SU-DHL-6 (cell line): ENCODE results near the gene APBB2.

Experiments used
- H2AFZ ChIP-seq: fragments of 200-600 bp; sonication (generic); 2 replicates; pipeline ENCODE4 v1.6.1; 2014; ENCODE audit warnings: low read depth, mild to moderate bottlenecking, moderate library complexity, mixed read lengths, antibody characterized with exemption, low read length; ENCODE audit not compliant: severe bottlenecking
- H3F3A ChIP-seq: fragments of 200-600 bp; shearing (Covaris generic); 2 replicates; pipeline ENCODE4 v1.6.0; 2016; ENCODE audit warnings: antibody characterized with exemption, mild to moderate bottlenecking; ENCODE audit not compliant: insufficient read depth
- H3K27ac ChIP-seq: fragments of 200-600 bp; sonication (generic); 2 replicates; pipeline ENCODE4 v1.5.1; 2016; ENCODE audit warnings: low read depth, mild to moderate bottlenecking, low read length, moderate library complexity, mixed read lengths
- H3K27me3 ChIP-seq: fragments of 200-600 bp; sonication (generic), shearing (Covaris generic); 2 replicates; pipeline ENCODE4 v1.6.0; 2014; ENCODE audit warnings: mild to moderate bottlenecking, low read length
- H3K36me3 ChIP-seq: fragments of 200-600 bp; sonication (generic); 2 replicates; pipeline ENCODE4 v1.6.1; 2014; ENCODE audit warnings: mild to moderate bottlenecking, low read length, mixed read lengths
- H3K4me2 ChIP-seq: fragments of 300-600, 200-600 bp; shearing (Covaris generic), sonication (generic); 2 replicates; pipeline ENCODE4 v1.6.0; 2014; ENCODE audit warnings: low read length, low read depth, mild to moderate bottlenecking; ENCODE audit not compliant: poor library complexity, severe bottlenecking
- H3K4me3 ChIP-seq: fragments of 200-600 bp; sonication (generic); 2 replicates; pipeline ENCODE4 v1.5.1; 2014; ENCODE audit warnings: antibody characterized with exemption, low read length, mild to moderate bottlenecking, mixed read lengths; ENCODE audit not compliant: insufficient read depth, poor library complexity, severe bottlenecking
- H3K79me2 ChIP-seq: fragments of 200-600 bp; sonication (generic); 2 replicates; pipeline ENCODE4 v1.6.1; 2014; ENCODE audit warnings: mild to moderate bottlenecking, low read length, moderate library complexity; ENCODE audit not compliant: insufficient read depth
- H3K9ac ChIP-seq: fragments of 200-600 bp; sonication (generic); 2 replicates; pipeline ENCODE4 v1.7.0; 2014; ENCODE audit warnings: mild to moderate bottlenecking, low read length
- H3K9me2 ChIP-seq: fragments of 200-600 bp; sonication (generic); replicated peaks from 2 replicates; pipeline ENCODE4 v1.6.1; 2014; ENCODE audit warnings: low read length; ENCODE audit not compliant: insufficient read depth
- H3K9me3 ChIP-seq: fragments of 200-600 bp; sonication (generic); 2 replicates; pipeline ENCODE4 v1.6.1; 2014; ENCODE audit warnings: low read length, mixed read lengths; ENCODE audit not compliant: insufficient read depth
- H4K20me1 ChIP-seq: fragments of 200-600 bp; sonication (generic); 2 replicates; pipeline ENCODE4 v1.6.1; 2014; ENCODE audit warnings: low read depth, mild to moderate bottlenecking, antibody characterized with exemption, low read length, moderate library complexity, mixed read lengths
- EZH2phosphoT487 ChIP-seq: fragments of 200-600 bp; sonication (generic), shearing (Covaris generic); conservative IDR thresholded peaks from 2 replicates; pipeline ENCODE4 v1.6.1; 2018; ENCODE audit warnings: mild to moderate bottlenecking, antibody characterized with exemption, low read length, moderate library complexity, mixed read lengths
- TF ChIP-seq, protein P1 (sequence below): fragments of 200-600 bp; sonication (generic); IDR thresholded peaks from one replicate; pipeline ENCODE4 v1.5.1; 2017; ENCODE audit warnings: antibody characterized with exemption, mild to moderate bottlenecking, low read length, moderate library complexity; ENCODE audit not compliant: insufficient read depth, poor library complexity, severe bottlenecking

The APBB2 gene

DNA sequence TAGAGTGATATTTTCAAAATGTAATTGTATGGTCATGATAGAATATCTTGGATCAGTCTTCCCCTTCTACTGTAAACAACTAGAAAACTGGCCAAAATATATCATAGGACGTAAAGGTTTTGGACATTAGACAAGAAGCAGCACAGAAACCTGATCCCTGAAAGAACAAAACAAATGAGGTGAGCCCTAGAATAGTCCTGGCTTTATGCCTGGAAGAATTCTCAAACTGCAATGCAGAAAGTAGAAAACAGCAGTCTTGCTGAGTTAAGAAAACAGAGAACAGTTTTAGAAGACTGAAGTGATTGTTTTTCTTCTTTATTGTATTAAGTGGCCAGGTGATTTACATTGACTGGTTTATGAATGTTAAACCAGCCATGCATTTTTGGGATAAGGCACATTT is 445.1 kb downstream of the APBB2 start:
- H3K27me3 ChIP-seq = 0 out of 2 replicates have a peak, but pooled peaks cover 3% of the 10 kb centered on the region
- no peak overlapping the region for H3K4me3 ChIP-seq
- H3K79me2 ChIP-seq = no peaks in the 10 kb centered on the region
- no peaks in the 10 kb centered on the region for H3F3A ChIP-seq
- H4K20me1 ChIP-seq = no peaks in the 10 kb centered on the region
- no peak overlapping the region for H3K9ac ChIP-seq
- no peak overlapping the region for H3K4me2 ChIP-seq
- no peak overlapping the region for H2AFZ ChIP-seq
- no peaks in the 10 kb centered on the region for H3K9me2 ChIP-seq
- no peaks in the 10 kb centered on the region for H3K36me3 ChIP-seq
- H3K27ac ChIP-seq = no peak overlapping the region
- no peaks in the 10 kb centered on the region for H3K9me3 ChIP-seq
- TF ChIP-seq EZH2phosphoT487 = no peak
- TF ChIP-seq, protein P1, sequence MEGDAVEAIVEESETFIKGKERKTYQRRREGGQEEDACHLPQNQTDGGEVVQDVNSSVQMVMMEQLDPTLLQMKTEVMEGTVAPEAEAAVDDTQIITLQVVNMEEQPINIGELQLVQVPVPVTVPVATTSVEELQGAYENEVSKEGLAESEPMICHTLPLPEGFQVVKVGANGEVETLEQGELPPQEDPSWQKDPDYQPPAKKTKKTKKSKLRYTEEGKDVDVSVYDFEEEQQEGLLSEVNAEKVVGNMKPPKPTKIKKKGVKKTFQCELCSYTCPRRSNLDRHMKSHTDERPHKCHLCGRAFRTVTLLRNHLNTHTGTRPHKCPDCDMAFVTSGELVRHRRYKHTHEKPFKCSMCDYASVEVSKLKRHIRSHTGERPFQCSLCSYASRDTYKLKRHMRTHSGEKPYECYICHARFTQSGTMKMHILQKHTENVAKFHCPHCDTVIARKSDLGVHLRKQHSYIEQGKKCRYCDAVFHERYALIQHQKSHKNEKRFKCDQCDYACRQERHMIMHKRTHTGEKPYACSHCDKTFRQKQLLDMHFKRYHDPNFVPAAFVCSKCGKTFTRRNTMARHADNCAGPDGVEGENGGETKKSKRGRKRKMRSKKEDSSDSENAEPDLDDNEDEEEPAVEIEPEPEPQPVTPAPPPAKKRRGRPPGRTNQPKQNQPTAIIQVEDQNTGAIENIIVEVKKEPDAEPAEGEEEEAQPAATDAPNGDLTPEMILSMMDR = no peak

DNA sequence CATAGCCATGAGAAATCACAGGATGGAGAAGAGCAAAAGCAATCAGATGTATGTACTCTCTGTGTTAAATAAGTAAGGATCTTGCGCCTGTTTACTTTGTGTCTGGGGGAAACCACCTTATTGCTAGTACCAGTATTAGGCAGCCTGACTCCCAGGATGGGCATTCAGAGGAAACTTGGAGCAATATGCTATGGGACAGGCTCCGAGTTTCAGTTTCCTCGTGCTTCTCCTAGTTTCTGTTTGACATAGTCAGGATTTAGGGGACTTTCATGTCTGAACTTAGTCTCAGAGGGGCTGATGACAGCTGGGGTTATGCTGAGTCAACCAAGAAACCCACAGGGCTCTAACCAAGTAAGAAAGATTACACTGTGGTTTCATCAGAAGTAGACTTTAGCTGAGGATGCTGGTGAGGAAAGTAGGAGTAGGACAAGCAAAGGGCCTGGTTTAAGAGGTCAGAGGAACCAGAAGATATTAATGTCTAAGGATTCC is 451.1 kb downstream of the APBB2 start:
- H3K9me2 ChIP-seq = no peaks in the 10 kb centered on the region
- H3F3A ChIP-seq = no peaks in the 10 kb centered on the region
- H3K36me3 ChIP-seq = no peaks in the 10 kb centered on the region
- H3K79me2 ChIP-seq = no peaks in the 10 kb centered on the region
- no peak overlapping the region for H3K9ac ChIP-seq
- no peak overlapping the region for H3K4me2 ChIP-seq
- no peaks in the 10 kb centered on the region for H3K27me3 ChIP-seq
- no peaks in the 10 kb centered on the region for H4K20me1 ChIP-seq
- TF ChIP-seq, protein P1 = no peak
- TF ChIP-seq EZH2phosphoT487 = no peak
- no peak overlapping the region for H3K4me3 ChIP-seq
- H2AFZ ChIP-seq = no peak overlapping the region
- no peaks in the 10 kb centered on the region for H3K9me3 ChIP-seq
- H3K27ac ChIP-seq = no peak overlapping the region
